ENCODE results near the gene CARD11.

DNA sequence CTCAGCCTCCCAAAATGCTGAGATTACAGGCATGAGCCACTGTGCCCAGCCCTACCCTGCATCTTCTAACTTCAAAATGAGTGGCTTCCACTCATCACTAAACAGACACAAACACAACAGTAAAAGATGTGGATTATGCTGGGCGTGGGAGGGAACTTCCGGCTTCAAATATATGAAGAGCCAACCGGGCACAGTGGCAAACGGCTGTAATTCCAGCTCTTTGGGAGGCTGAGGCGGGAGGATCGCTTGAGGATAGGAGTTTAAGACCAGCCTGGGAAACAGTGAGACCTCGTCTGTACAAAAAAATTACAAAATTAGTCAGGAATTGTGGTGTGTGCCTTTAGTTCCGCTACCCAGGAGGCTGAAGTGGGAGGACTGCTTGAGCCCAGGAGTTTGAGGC, 107.4 kb downstream of the CARD11 start:
- TF ChIP-seq OSR1 (CRISPR knock-in tag; IDR thresholded peaks at IDR 0.05) = no peak
- TF ChIP-seq RARB (CRISPR knock-in tag; IDR thresholded peaks at IDR 0.05) = no peak

All from SK-N-SH treated with all-trans-retinoic acid at 6 μM for 48 hours (cell line).